H9 (cell line): ENCODE data around the gene AKAP9. TPM values are rescaled to one million over a fixed set of nuclear protein-coding genes. Genes with fewer than 3 reads are reported as not detected.

Source experiments
- DNase-seq: peaks from one replicate; pipeline ENCODE4 v3.0.0-alpha.2; 2017
- H2AFZ ChIP-seq: one replicate; pipeline ENCODE4 v1.6.1; 2013; ENCODE audit warnings: mild to moderate bottlenecking, low read length, control low read depth, moderate library complexity
- H2AK5ac ChIP-seq: 2 replicates; pipeline ENCODE4 v1.6.1; 2013; ENCODE audit warnings: low read length, control low read depth, mixed read lengths; ENCODE audit not compliant: insufficient read length
- H2BK120ac ChIP-seq: one replicate; pipeline ENCODE4 v1.6.1; 2013; ENCODE audit warnings: low read depth, mild to moderate bottlenecking, low read length, control low read depth, inconsistent platforms; ENCODE audit not compliant: poor library complexity, severe bottlenecking
- H2BK12ac ChIP-seq: 2 replicates; pipeline ENCODE4 v1.6.1; 2013; ENCODE audit warnings: low read length, control low read depth, mixed read lengths, low read depth; ENCODE audit not compliant: insufficient read length
- H2BK15ac ChIP-seq: 2 replicates; pipeline ENCODE4 v1.6.1; 2013; ENCODE audit warnings: low read depth, low read length, control low read depth
- H2BK20ac ChIP-seq: one replicate; pipeline ENCODE4 v1.6.1; 2013; ENCODE audit warnings: low read depth, mild to moderate bottlenecking, low read length, control low read depth, inconsistent platforms; ENCODE audit not compliant: poor library complexity, severe bottlenecking
- H2BK5ac ChIP-seq: 2 replicates; pipeline ENCODE4 v1.6.1; 2013; ENCODE audit warnings: low read length, control low read depth, mixed read lengths; ENCODE audit not compliant: insufficient read length
- H3K14ac ChIP-seq: 2 replicates; pipeline ENCODE4 v1.6.1; 2013; ENCODE audit warnings: low read length, control low read depth; ENCODE audit not compliant: insufficient read depth
- H3K18ac ChIP-seq: 2 replicates; pipeline ENCODE4 v1.6.1; 2013; ENCODE audit warnings: low read depth, mild to moderate bottlenecking, mixed read lengths, low read length, control low read depth; ENCODE audit not compliant: insufficient read length
- H3K23ac ChIP-seq: 2 replicates; pipeline ENCODE4 v1.6.1; 2013; ENCODE audit warnings: low read length, control low read depth, mixed read lengths, low read depth; ENCODE audit not compliant: insufficient read length
- H3K23me2 ChIP-seq: 2 replicates; pipeline ENCODE4 v1.6.1; 2013; ENCODE audit warnings: low read depth, mild to moderate bottlenecking, mixed read lengths, low read length, control low read depth; ENCODE audit not compliant: insufficient read length, poor library complexity, severe bottlenecking
- H3K27ac ChIP-seq: 2 replicates; pipeline ENCODE4 v1.5.1; 2013; ENCODE audit warnings: low read length, control low read depth, mixed read lengths, low read depth; ENCODE audit not compliant: insufficient read length
- H3K27me3 ChIP-seq: 2 replicates; pipeline ENCODE4 v1.6.1; 2013; ENCODE audit warnings: low read length, control low read depth, inconsistent platforms; ENCODE audit not compliant: insufficient read depth
- H3K4ac ChIP-seq: 2 replicates; pipeline ENCODE4 v1.6.1; 2013; ENCODE audit warnings: low read depth, mild to moderate bottlenecking, control low read depth, inconsistent platforms, low read length, moderate library complexity
- H3K4me1 ChIP-seq: 2 replicates; pipeline ENCODE4 v1.6.1; 2013; ENCODE audit warnings: low read length, control low read depth, inconsistent platforms; ENCODE audit not compliant: insufficient read depth
- H3K4me2 ChIP-seq: 2 replicates; pipeline ENCODE4 v1.6.1; 2013; ENCODE audit warnings: low read length, control low read depth, mixed read lengths; ENCODE audit not compliant: insufficient read length, insufficient read depth
- H3K56ac ChIP-seq: 2 replicates; pipeline ENCODE4 v1.6.1; 2013; ENCODE audit warnings: low read depth, mild to moderate bottlenecking, mixed read lengths, low read length, control low read depth; ENCODE audit not compliant: insufficient read length
- H3K79me1 ChIP-seq: 2 replicates; pipeline ENCODE4 v1.6.1; 2013; ENCODE audit warnings: low read depth, mild to moderate bottlenecking, moderate library complexity, low read length, control low read depth, inconsistent platforms; ENCODE audit not compliant: insufficient read depth, poor library complexity, severe bottlenecking
- H3K79me2 ChIP-seq: 2 replicates; pipeline ENCODE4 v1.6.1; 2013; ENCODE audit warnings: low read length, control low read depth, inconsistent platforms; ENCODE audit not compliant: insufficient read depth
- H3K9ac ChIP-seq: 2 replicates; pipeline ENCODE4 v1.6.1; 2013; ENCODE audit warnings: low read length, control low read depth, mixed read lengths; ENCODE audit not compliant: insufficient read length; ENCODE audit errors: extremely low read depth
- H3K9me3 ChIP-seq: one replicate; pipeline ENCODE4 v1.6.1; 2013; ENCODE audit warnings: low read depth, low read length, inconsistent platforms; ENCODE audit not compliant: control insufficient read depth
- H3T11ph ChIP-seq: one replicate; pipeline ENCODE4 v1.6.1; 2013; ENCODE audit warnings: mild to moderate bottlenecking, low read length, control low read depth, inconsistent platforms
- H4K20me1 ChIP-seq: one replicate; pipeline ENCODE4 v1.6.1; 2013; ENCODE audit not compliant: control insufficient read depth, insufficient read length, insufficient read depth
- H4K5ac ChIP-seq: 2 replicates; pipeline ENCODE4 v1.6.1; 2013; ENCODE audit warnings: low read depth, mild to moderate bottlenecking, mixed read lengths, low read length, control low read depth; ENCODE audit not compliant: insufficient read length
- H4K8ac ChIP-seq: replicated peaks from 2 replicates; pipeline ENCODE4 v1.6.1; 2013; ENCODE audit warnings: low read length, control low read depth, mixed read lengths, low read depth; ENCODE audit not compliant: insufficient read length
- H4K91ac ChIP-seq: 2 replicates; pipeline ENCODE4 v1.6.1; 2013; ENCODE audit warnings: low read depth, mild to moderate bottlenecking, moderate library complexity, mixed read lengths, low read length, control low read depth; ENCODE audit not compliant: insufficient read length
- H3K27ac Mint-ChIP-seq, 3 experiments: 2 replicates in 2 of 3; 3 replicates in 1 of 3; pipeline ENCODE4 v1.8.0; 2020 to 2021; ENCODE audit warnings: mixed read lengths in 3 of 3, mild to moderate bottlenecking in 1 of 3, moderate library complexity in 1 of 3
- H3K27me3 Mint-ChIP-seq: 2 replicates; pipeline ENCODE4 v1.8.0; 2021; ENCODE audit warnings: low read depth, mild to moderate bottlenecking, moderate library complexity, mixed read lengths
- H3K36me3 Mint-ChIP-seq, 3 experiments: 2 replicates in 2 of 3; 3 replicates in 1 of 3; pipeline ENCODE4 v1.8.0; 2020 to 2021; ENCODE audit warnings: low read depth in 3 of 3, mixed read lengths in 3 of 3; ENCODE audit not compliant: insufficient read depth in 1 of 3
- H3K4me1 Mint-ChIP-seq, 2 experiments: 2 replicates each; pipeline ENCODE4 v1.8.0; 2020; ENCODE audit warnings: mixed read lengths in 2 of 2
- H3K4me3 Mint-ChIP-seq, 2 experiments: 2 replicates in 1 of 2; 3 replicates in 1 of 2; pipeline ENCODE4 v1.8.0; 2020 to 2021; ENCODE audit warnings: mild to moderate bottlenecking in 2 of 2, mixed read lengths in 2 of 2, moderate library complexity in 1 of 2
- H3K9me3 Mint-ChIP-seq, 2 experiments: 2 replicates in 1 of 2; 3 replicates in 1 of 2; pipeline ENCODE4 v1.8.0; 2020; ENCODE audit warnings: mild to moderate bottlenecking in 2 of 2, mixed read lengths in 2 of 2, moderate library complexity in 1 of 2
- WGBS: extraction: QIAGEN DNeasy Blood & Tissue Kit; methylation state at CpG from one replicate; pipeline ENCODE4 v1.1.7; 2013; ENCODE audit warnings: missing lambda C conversion rate, low lambda C conversion rate, mixed read lengths; ENCODE audit not compliant: insufficient read length; ENCODE audit errors: extremely low coverage; 5-methylcytosine and 5-hydroxymethylcytosine counted together
- total RNA-seq: library from RNA; stranded (reverse); gene quantifications from 2 replicates; pipeline ENCODE4 v1.2.1, GENCODE V29; 2021
- TF ChIP-seq, protein P1 (sequence below): fragments of 200-600 bp; sonication (generic); conservative IDR thresholded peaks from 3 replicates; pipeline ENCODE4 v1.8.0; 2021; ENCODE audit warnings: antibody characterized with exemption, mild to moderate bottlenecking

Gene AKAP9
- total RNA-seq, 1 experiment from 2014 or later, result 22.4 TPM

DNA sequence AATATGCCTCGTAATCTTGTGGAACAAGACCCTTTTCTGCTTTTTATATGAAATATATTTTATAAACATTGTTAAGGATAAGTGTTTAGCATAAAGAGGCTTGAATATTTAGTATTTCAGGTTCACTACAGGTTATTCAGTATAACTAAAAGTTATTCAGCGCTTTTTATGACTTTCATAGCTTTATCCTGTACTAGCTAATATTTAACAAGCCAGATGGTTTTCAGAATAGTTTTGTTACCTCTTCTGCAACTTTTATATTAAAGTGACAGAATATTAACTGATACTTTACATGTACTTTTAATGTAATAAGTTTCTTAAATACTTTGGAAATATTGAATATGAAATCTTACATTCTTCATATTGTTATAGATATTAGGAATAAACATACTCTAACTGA, 118.2 kb downstream of the AKAP9 start:
- H3K9me3 ChIP-seq, result no peaks in the 10 kb centered on the region
- H3K18ac ChIP-seq, result no peak overlapping the region
- H2BK5ac ChIP-seq, result no peak overlapping the region
- Mint-ChIP-seq H3K36me3 (no peaks in the 10 kb centered on the region; a peak in 1 of 7 replicates), H3K9me3 (no peaks in the 10 kb centered on the region), H3K27me3 (no peaks in the 10 kb centered on the region), H3K4me1 (peaks cover 8 to 9% of the 10 kb centered on the region in 2 experiments), H3K27ac (no peak overlapping the region), H3K4me3 (no peak overlapping the region)
- H3K27ac ChIP-seq, result no peak overlapping the region
- no peak overlapping the region for H3K23ac ChIP-seq
- no peak overlapping the region for H2AK5ac ChIP-seq
- no peak overlapping the region for H3K4ac ChIP-seq
- no peaks in the 10 kb centered on the region for H3K79me2 ChIP-seq
- no peak overlapping the region for H3K14ac ChIP-seq
- no peak overlapping the region for H2BK12ac ChIP-seq
- H2BK120ac ChIP-seq, result no peak overlapping the region
- WGBS, result no CpG with 5 or more reads among the region's 2 CpGs
- H3K79me1 ChIP-seq, result no peaks in the 10 kb centered on the region
- no peak overlapping the region for H3T11ph ChIP-seq
- H2AFZ ChIP-seq, result no peak overlapping the region
- H3K4me1 ChIP-seq, result no peaks in the 10 kb centered on the region
- TF ChIP-seq, protein P1, sequence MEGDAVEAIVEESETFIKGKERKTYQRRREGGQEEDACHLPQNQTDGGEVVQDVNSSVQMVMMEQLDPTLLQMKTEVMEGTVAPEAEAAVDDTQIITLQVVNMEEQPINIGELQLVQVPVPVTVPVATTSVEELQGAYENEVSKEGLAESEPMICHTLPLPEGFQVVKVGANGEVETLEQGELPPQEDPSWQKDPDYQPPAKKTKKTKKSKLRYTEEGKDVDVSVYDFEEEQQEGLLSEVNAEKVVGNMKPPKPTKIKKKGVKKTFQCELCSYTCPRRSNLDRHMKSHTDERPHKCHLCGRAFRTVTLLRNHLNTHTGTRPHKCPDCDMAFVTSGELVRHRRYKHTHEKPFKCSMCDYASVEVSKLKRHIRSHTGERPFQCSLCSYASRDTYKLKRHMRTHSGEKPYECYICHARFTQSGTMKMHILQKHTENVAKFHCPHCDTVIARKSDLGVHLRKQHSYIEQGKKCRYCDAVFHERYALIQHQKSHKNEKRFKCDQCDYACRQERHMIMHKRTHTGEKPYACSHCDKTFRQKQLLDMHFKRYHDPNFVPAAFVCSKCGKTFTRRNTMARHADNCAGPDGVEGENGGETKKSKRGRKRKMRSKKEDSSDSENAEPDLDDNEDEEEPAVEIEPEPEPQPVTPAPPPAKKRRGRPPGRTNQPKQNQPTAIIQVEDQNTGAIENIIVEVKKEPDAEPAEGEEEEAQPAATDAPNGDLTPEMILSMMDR, result no peak
- no peaks in the 10 kb centered on the region for H3K27me3 ChIP-seq
- no peak overlapping the region for H3K4me2 ChIP-seq
- no peak overlapping the region for H3K9ac ChIP-seq
- no peak overlapping the region for H4K8ac ChIP-seq
- no peaks in the 10 kb centered on the region for H4K20me1 ChIP-seq
- no peak overlapping the region for H2BK20ac ChIP-seq
- H4K5ac ChIP-seq, result no peak overlapping the region
- DNase-seq, result no peak
- no peaks in the 10 kb centered on the region for H3K23me2 ChIP-seq
- no peak overlapping the region for H4K91ac ChIP-seq
- no peak overlapping the region for H2BK15ac ChIP-seq
- no peak overlapping the region for H3K56ac ChIP-seq
